Activated CD4-positive, alpha-beta T cell treated with anti-CD3 and anti-CD28 coated beads, Interleukin-2, amount 50 U/mL, for 24 hours (primary cell): Measurements from ENCODE around the gene REC8.

ENCODE experiments used
- DNase-seq, 2 donors: peaks; one replicate each; pipeline ENCODE4 v3.0.0-alpha.2; 2020; ENCODE audit warnings: low read depth in 1 of 2, low spot score in 1 of 2

The REC8 gene

DNA sequence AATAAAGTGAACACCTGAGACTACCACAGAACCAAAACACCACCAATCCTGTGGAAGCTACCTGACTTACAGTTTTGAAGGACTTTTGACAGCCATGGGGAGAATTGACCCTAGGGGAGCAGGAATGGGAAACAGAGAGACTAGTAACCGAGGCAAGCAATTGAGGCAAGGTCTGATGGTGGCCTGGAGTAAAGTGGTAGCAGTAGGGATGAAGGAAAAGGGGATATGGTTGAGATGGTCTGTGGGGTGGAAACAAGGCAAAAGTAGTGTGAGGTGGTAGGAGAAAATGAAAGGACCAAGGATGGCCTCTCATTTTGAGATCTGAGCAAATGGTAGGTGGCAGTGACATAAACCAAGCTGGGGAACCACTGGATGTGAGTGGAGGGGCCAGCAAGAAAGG, 15.0 kb upstream of the REC8 start:
- DNase-seq, result no peak

DNA sequence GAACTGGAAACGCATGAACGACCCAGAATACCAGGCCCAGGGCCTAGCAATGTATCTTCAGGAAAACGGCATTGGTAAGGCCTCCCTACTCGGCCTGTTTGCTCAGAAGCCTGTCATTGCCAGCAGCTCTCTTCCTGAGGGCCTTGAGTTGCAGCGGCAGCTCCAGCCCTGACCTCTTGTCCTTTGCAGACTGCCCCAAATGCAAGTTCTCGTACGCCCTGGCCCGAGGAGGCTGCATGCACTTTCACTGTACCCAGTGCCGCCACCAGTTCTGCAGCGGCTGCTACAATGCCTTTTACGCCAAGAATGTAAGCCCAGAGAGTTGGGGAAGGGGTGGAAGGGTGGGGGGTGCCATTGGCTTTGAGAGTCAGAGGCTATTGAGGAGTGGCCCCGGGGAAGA, 14.5 kb upstream of the REC8 start:
- no peak for DNase-seq

GRCh38 chr14:24159777-24160498, 11.9 kb upstream of the REC8 start:
- no peak for DNase-seq

- DNase-seq, result no peak
These were observed 11.4 kb upstream of the REC8 start for GRCh38 chr14:24160499-24160849.

- DNase-seq, result peak; percentile 99 to 100
These were observed 10.8 kb upstream of the REC8 start, which contains the start of gene IRF9 for GRCh38 chr14:24160850-24161804. TSS of gene IRF9 (plus strand) at chr14:24161265. CDS start at chr14:24162145, 880 bp downstream.

DNA sequence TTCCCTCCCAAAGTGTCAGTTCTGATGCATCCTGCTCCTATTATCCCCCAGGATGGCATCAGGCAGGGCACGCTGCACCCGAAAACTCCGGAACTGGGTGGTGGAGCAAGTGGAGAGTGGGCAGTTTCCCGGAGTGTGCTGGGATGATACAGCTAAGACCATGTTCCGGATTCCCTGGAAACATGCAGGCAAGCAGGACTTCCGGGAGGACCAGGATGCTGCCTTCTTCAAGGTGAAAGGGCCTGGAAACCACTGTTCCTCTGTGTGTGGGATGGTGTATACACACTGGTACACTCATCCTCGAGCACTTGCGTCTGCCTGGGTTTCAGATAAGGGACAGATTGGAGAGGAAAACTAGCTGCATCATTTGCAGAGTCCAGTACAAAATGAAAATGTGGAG, 9.8 kb upstream of the REC8 start:
- no peak for DNase-seq

GRCh38 chr14:24164518-24164991, 7.3 kb upstream of the REC8 start:
- no peak for DNase-seq

DNA sequence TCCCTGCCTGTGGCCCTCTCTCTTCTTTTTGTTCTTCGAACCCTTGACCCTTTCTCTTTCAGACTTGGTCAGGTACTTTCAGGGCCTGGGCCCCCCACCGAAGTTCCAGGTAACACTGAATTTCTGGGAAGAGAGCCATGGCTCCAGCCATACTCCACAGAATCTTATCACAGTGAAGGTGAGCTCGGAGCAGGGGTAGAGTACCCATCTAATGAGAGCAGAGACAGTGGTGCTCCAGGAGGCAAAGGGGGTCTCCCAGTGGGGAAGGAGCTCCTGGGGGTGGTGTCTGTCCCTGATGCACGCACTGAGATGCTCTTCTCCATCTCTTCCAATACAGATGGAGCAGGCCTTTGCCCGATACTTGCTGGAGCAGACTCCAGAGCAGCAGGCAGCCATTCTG, 6.1 kb upstream of the REC8 start:
- DNase-seq, result no peak

- DNase-seq, result no peak
These were observed 4.3 kb upstream of the REC8 start for GRCh38 chr14:24167469-24168114.

DNA sequence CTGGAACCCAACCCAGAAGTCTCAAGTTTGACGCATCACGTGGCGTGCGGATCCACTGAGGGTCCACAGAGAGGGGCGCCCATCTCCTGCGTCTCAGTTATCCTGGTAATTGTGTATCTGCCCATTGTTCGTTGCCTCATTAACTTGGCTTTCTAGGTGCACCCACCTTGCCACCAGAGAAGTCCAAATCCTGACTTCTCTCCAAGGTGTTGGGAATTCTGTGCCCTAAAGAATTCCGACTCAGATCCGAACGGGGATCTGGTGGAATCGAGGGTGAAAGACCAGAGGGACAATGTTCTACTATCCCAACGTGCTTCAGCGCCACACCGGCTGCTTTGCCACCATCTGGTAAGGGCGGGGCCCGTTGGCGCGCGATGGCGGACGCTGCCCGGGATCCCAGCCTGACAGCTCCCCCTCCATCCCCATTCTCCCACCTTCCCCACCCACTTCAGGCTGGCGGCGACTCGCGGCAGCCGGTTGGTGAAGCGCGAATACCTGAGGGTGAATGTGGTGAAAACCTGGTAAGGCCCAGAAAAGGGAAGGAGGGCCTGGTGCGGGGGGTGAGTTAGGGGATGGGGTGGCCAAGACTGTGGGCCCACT, 481 bp downstream of the REC8 start:
- DNase-seq, result no peak

DNA sequence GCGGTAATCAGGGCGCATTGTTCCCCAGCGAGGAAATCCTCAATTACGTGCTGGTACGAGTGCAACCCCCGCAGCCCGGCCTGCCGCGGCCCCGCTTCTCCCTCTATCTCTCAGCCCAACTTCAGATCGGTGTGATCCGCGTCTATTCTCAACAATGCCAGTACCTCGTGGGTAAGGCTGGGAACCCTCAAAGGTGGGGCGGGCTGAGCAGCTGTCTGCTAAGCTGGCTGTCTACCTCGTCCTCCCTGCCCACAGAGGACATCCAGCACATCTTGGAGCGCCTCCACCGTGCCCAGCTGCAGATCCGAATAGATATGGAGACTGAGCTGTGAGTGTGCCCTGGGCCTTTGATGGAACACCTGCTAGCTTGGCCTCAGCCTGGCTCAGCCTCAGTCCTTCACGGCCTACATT, 996 bp downstream of the REC8 start:
- DNase-seq, result no peak

- no peak for DNase-seq
These were observed 4.7 kb downstream of the REC8 start for GRCh38 chr14:24176599-24176998.

DNA sequence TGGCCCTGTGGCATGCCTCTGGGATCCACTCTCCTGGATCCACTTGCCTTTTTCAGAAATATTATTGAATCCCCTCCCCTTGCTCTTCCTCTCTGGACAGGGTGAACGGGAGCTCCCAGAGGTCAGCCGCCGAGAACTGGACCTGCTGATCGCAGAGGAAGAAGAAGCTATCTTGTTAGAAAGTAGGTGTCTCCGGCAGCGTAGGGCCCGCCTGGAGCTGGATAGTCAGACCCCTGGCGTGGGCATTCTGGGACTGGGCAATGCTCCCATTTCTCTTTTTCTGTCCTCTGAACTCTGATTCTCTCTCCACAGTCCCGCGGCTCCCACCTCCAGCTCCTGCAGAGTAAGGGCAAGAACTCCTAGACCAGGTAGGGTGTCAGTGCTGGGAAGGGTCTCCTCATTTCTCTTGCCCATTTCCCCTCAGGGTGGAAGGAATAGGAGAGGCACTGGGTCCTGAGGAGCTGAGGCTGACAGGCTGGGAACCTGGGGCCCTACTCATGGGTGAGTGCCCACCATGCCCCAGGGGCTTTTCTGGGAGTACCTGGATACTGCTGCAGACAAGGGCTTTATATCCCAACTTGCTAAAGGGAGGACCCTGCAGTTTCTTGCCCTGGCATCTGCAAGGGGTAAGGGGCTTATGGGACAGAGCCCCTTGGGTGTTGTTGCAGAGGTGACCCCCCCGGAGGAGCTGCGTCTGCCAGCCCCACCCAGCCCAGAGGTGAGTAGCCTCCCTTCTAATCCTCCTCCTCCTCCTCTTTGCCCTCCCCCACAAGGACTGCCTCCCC, 5.4 kb downstream of the REC8 start:
- DNase-seq, result no peak

DNA sequence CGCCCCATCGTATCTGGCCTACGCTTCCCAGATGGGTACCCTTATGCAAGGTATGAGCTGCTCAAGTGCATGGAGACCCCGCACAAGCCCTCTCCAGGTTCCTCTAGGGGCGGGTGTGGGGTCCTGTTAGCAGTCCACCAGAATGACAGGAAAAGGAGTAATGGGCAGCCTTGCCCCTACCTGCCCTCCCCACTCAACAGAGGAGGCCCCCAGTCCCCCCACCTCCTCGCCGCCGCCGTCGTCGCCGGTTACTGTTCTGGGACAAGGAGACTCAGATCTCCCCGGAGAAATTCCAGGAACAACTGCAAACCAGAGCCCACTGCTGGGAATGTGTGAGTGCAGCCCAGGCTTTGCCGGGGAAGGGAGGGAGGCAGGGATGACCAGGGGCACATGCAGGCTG, 6.0 kb downstream of the REC8 start:
- DNase-seq, result no peak

DNA sequence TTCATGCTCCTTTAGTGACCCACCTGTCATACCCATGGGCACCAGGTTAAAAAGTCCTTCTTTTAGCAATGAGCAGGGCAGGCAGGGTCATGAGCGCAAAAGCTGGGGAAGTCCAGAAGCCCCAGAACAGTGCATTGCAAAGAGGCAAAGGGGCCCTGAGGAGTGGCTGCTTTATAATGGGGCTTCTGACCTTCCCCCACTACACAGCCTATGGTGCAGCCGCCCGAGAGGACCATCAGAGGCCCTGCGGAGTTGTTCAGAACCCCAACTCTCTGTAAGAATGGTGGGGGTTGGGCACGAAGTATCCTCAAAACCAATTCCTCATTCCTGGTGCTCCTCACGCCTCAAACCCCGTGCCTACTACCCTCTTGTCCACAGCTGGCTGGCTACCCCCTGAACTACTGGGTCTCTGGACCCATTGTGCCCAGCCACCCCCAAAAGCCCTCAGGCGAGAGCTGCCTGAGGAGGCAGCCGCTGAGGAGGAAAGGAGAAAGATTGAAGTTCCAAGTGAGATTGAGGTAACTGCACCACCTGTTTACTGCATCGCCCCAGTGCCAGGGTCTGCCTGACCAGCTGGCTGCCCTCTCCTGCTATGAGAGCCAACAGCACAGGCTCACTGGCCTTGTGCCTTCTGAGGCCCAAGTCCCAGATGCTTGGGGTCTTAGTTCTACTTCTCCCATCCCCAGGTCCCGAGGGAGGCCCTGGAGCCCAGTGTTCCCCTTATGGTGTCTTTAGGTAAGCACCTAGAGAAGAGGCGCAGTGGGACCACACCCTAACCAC, 6.7 kb downstream of the REC8 start:
- DNase-seq, result no peak

DNA sequence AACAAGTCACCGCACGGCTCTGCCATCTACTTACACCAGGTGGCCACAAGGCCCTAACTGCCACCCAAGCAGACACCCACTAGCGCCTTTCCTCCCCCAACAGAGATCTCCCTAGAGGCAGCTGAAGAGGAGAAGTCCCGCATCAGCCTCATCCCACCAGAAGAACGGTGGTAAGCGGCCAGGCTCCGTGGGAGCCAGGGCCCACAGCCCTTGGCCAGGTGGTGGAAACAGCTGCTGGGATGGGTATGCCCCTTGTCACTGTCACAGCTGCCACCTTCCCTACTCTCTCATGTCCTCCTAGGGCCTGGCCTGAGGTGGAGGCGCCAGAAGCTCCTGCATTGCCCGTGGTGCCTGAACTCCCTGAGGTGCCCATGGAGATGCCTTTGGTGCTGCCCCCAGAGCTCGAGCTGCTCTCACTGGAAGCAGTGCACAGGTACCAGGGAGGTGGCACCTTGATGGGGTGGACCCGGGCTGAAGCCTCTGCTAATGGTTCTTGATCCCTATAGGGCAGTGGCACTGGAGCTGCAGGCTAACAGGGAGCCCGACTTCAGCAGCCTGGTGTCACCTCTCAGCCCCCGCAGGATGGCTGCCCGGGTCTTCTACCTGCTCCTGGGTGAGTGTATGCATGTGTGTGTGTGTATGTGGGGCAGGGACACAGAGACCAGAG, 7.5 kb downstream of the REC8 start:
- DNase-seq, result no peak

GRCh38 chr14:24179961-24180796, 8.3 kb downstream of the REC8 start:
- DNase-seq, result no peak

GRCh38 chr14:24181371-24182077, 9.6 kb downstream of the REC8 start:
- DNase-seq, result no peak
